HEK293 (cell line): Measurements from ENCODE around the gene SCYGR1.

Experiments
- CTCF ChIA-PET: fragments of 350-600 bp; formaldehyde crosslinking; extraction: SDS; loops from one replicate; lab custom pipeline; 2021; ENCODE audit warnings: antibody characterized with exemption; lab: Yijun Ruan, JAX
- POLR2A ChIA-PET: fragments of 300-600 bp; formaldehyde crosslinking; extraction: SDS; loops from one replicate; lab custom pipeline; 2020; ENCODE audit warnings: antibody characterized with exemption, inconsistent platforms; lab: Yijun Ruan, JAX
- H3K27ac ChIP-seq: fragments of 200-500 bp; sonication (Bioruptor generic); 2 replicates; pipeline ENCODE4 v1.5.1; 2014; ENCODE audit warnings: low read depth, low read length, control low read depth, inconsistent platforms; ENCODE audit errors: extremely low read depth
- H3K36me3 ChIP-seq, 2 experiments: fragments of 200-500 bp in 1 of 2; sonication (Bioruptor generic) in 1 of 2; 1 replicate in 1 of 2; 2 replicates in 1 of 2; pipeline ENCODE4 v1.5.1; 2014 to 2017; ENCODE audit warnings: inconsistent platforms in 2 of 2, low read length in 2 of 2; ENCODE audit not compliant: control insufficient read depth in 2 of 2, insufficient read depth in 1 of 2
- H3K4me1 ChIP-seq: fragments of 200-500 bp; sonication (Bioruptor generic); 2 replicates; pipeline ENCODE4 v1.5.1; 2014; ENCODE audit warnings: mild to moderate bottlenecking, low read length, inconsistent platforms; ENCODE audit not compliant: control insufficient read depth, insufficient read depth
- H3K4me3 ChIP-seq: 2 replicates; pipeline ENCODE4 v1.5.1; 2011; ENCODE audit warnings: low read depth, mild to moderate bottlenecking, control low read depth, low read length, moderate library complexity
- H3K9me3 ChIP-seq: fragments of 200-500 bp; sonication (Bioruptor generic); 2 replicates; pipeline ENCODE4 v1.5.1; 2014; ENCODE audit warnings: low read depth, low read length, inconsistent platforms; ENCODE audit not compliant: control insufficient read depth, insufficient read depth
- CTCF ChIP-seq: fragments of 450-650 bp; formaldehyde crosslinking; IDR thresholded peaks from 2 replicates; pipeline ENCODE4 v1.5.1; 2016; ENCODE audit warnings: missing biosample characterization, missing genetic modification characterization
- IKZF3 ChIP-seq: fragments of 450-650 bp; IDR thresholded peaks from 2 replicates; pipeline ENCODE4 v1.5.0; 2018; ENCODE audit warnings: missing biosample characterization, mild to moderate bottlenecking, missing genetic modification characterization, moderate library complexity
- KLF1 ChIP-seq: fragments of 450-650 bp; formaldehyde crosslinking; IDR thresholded peaks from 2 replicates; pipeline ENCODE4 v1.5.1; 2016; ENCODE audit warnings: missing biosample characterization, missing genetic modification characterization
- OVOL3 ChIP-seq: fragments of 450-650 bp; formaldehyde crosslinking; IDR thresholded peaks from 2 replicates; pipeline ENCODE4 v1.5.1; 2016; ENCODE audit warnings: missing biosample characterization, missing genetic modification characterization
- ZBTB1 ChIP-seq: fragments of 450-650 bp; formaldehyde crosslinking; IDR thresholded peaks from 2 replicates; pipeline ENCODE4 v1.5.1; 2016; ENCODE audit warnings: missing biosample characterization, missing genetic modification characterization
- ZBTB17 ChIP-seq: fragments of 450-650 bp; formaldehyde crosslinking; IDR thresholded peaks from 2 replicates; pipeline ENCODE4 v1.5.1; 2016; ENCODE audit warnings: missing biosample characterization, missing genetic modification characterization
- ZFP37 ChIP-seq: fragments of 450-650 bp; formaldehyde crosslinking; IDR thresholded peaks from 2 replicates; pipeline ENCODE4 v1.5.1; 2016; ENCODE audit warnings: missing biosample characterization, missing genetic modification characterization
- ZNF114 ChIP-seq: fragments of 450-650 bp; formaldehyde crosslinking; IDR thresholded peaks from 2 replicates; pipeline ENCODE4 v1.5.0; 2017; ENCODE audit warnings: missing biosample characterization, missing genetic modification characterization
- ZNF138 ChIP-seq: fragments of 450-650 bp; formaldehyde crosslinking; IDR thresholded peaks from 2 replicates; pipeline ENCODE4 v1.5.1; 2016; ENCODE audit warnings: missing biosample characterization, missing genetic modification characterization, borderline replicate concordance
- ZNF16 ChIP-seq: fragments of 450-650 bp; formaldehyde crosslinking; IDR thresholded peaks from 2 replicates; pipeline ENCODE4 v1.5.1; 2016; ENCODE audit warnings: low read depth, missing biosample characterization, missing genetic modification characterization
- ZNF2 ChIP-seq: fragments of 450-650 bp; formaldehyde crosslinking; IDR thresholded peaks from 2 replicates; pipeline ENCODE4 v1.5.1; 2016; ENCODE audit warnings: missing biosample characterization, missing genetic modification characterization
- ZNF302 ChIP-seq: fragments of 450-650 bp; formaldehyde crosslinking; IDR thresholded peaks from 2 replicates; pipeline ENCODE4 v1.5.1; 2016; ENCODE audit warnings: missing biosample characterization, missing genetic modification characterization, low read depth
- ZNF350 ChIP-seq: fragments of 450-650 bp; formaldehyde crosslinking; IDR thresholded peaks from 2 replicates; pipeline ENCODE4 v1.5.0; 2017; ENCODE audit warnings: missing biosample characterization, mild to moderate bottlenecking, missing genetic modification characterization
- ZNF449 ChIP-seq: fragments of 450-650 bp; formaldehyde crosslinking; IDR thresholded peaks from 2 replicates; pipeline ENCODE4 v1.5.1; 2017; ENCODE audit warnings: missing biosample characterization, mild to moderate bottlenecking, missing genetic modification characterization, moderate library complexity
- ZNF501 ChIP-seq: fragments of 450-650 bp; formaldehyde crosslinking; IDR thresholded peaks from 2 replicates; pipeline ENCODE4 v1.5.1; 2016; ENCODE audit warnings: missing biosample characterization, missing genetic modification characterization
- ZNF530 ChIP-seq: fragments of 450-650 bp; formaldehyde crosslinking; IDR thresholded peaks from 2 replicates; pipeline ENCODE4 v1.5.1; 2016; ENCODE audit warnings: low read depth, missing biosample characterization, missing genetic modification characterization
- ZNF623 ChIP-seq: fragments of 450-650 bp; formaldehyde crosslinking; IDR thresholded peaks from 2 replicates; pipeline ENCODE4 v1.5.1; 2016; ENCODE audit warnings: missing biosample characterization, missing genetic modification characterization
- ZNF629 ChIP-seq: fragments of 450-650 bp; formaldehyde crosslinking; IDR thresholded peaks from 2 replicates; pipeline ENCODE4 v1.5.1; 2017; ENCODE audit warnings: missing biosample characterization, missing genetic modification characterization
- ZNF658 ChIP-seq: fragments of 450-650 bp; formaldehyde crosslinking; IDR thresholded peaks from 2 replicates; pipeline ENCODE4; 2016; ENCODE audit warnings: missing biosample characterization, missing genetic modification characterization
- ZNF660 ChIP-seq: fragments of 450-650 bp; IDR thresholded peaks from 2 replicates; pipeline ENCODE4 v1.5.1; 2018; ENCODE audit warnings: missing biosample characterization, mild to moderate bottlenecking, missing genetic modification characterization
- ZNF664 ChIP-seq: fragments of 450-650 bp; formaldehyde crosslinking; IDR thresholded peaks from 2 replicates; pipeline ENCODE4 v1.5.1; 2016; ENCODE audit warnings: missing biosample characterization, missing genetic modification characterization
- ZNF670 ChIP-seq: fragments of 450-650 bp; formaldehyde crosslinking; IDR thresholded peaks from 2 replicates; pipeline ENCODE4 v1.5.1; 2016; ENCODE audit warnings: missing biosample characterization, missing genetic modification characterization, low read depth
- ZNF704 ChIP-seq: fragments of 450-650 bp; formaldehyde crosslinking; IDR thresholded peaks from 2 replicates; pipeline ENCODE4 v1.5.1; 2016; ENCODE audit warnings: missing biosample characterization, missing genetic modification characterization
- ZNF777 ChIP-seq: fragments of 450-650 bp; formaldehyde crosslinking; IDR thresholded peaks from 2 replicates; pipeline ENCODE4 v1.5.1; 2017; ENCODE audit warnings: missing biosample characterization, missing genetic modification characterization, borderline replicate concordance
- ZNF785 ChIP-seq: fragments of 450-650 bp; formaldehyde crosslinking; IDR thresholded peaks from 2 replicates; pipeline ENCODE4 v1.5.1; 2016; ENCODE audit warnings: missing biosample characterization, missing genetic modification characterization
- ZNF792 ChIP-seq: fragments of 450-650 bp; formaldehyde crosslinking; IDR thresholded peaks from 2 replicates; pipeline ENCODE4 v1.5.1; 2016; ENCODE audit warnings: missing biosample characterization, missing genetic modification characterization
- TF ChIP-seq, protein P1 (sequence below): fragments of 450-650 bp; formaldehyde crosslinking; IDR thresholded peaks from 2 replicates; pipeline ENCODE4 v1.5.1; 2016; ENCODE audit warnings: missing biosample characterization, missing genetic modification characterization

The SCYGR1 gene

DNA sequence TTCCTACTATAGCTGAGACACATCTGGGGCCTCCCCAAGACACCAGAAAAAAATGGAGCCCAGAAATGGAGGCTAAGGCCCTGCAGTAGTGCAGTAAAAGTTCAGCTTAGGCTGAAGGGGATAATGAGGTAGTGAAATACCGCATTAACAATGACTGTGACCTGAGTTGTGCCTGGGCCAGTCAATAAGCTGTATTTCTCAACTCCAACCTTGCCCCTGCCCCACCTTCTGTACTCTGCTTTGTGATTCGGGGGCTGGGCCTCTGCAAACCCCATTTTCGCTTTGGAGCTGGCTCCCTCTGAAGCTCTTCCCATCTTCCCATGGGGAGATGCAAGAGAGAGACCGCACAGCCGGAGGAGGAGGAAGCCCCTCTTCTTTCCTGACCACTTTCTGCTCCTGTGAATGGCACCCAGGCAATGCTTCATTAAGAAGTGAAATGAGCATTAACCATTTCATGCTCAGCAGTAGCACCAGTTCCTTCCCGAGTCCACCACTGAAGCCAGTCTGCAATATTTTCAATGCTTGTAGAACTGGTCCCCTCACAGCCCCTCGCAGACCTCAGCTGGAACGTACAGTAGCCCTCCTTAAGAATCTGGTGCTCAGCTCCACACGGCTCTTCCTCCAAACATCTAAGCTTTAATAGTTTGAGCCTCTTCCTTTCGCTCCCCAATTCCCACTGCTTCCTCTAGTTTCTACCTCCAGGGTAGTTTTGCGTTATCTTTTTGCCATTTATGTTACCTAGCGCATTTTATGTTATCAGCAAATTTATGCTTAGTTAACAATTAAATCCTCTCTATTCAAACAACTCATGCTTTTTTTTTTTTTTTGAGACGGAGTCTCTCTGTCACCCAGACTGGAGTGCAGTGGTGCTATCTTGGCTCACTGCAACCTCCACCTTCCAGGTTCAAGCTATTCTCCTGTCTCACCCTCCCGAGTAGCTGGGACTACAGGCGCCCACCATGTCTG, 32.6 kb upstream of the SCYGR1 start:
- POLR2A ChIA-PET: interaction anchor here (0.6 kb wide), 1 partner anchor 19 kb away, joined by 4 read pairs; no protein-coding TSS in a partner anchor
- CTCF ChIA-PET: interaction anchor here (0.6 kb wide), 2 partner anchors 14 to 237 kb away, joined by 3 read pairs; no protein-coding TSS in a partner anchor
- Histone ChIP-seq H3K4me1 (no peaks in the 10 kb centered on the region), H3K4me3 (no peak overlapping the region), H3K9me3 (no peaks in the 10 kb centered on the region), H3K27ac (no peak overlapping the region), H3K36me3 (no peaks in the 10 kb centered on the region)
- TF ChIP-seq ZNF350: no peak
- TF ChIP-seq ZBTB17 (tag by site-specific recombination): no peak
- no peak for TF ChIP-seq ZNF664 (tag by site-specific recombination)
- TF ChIP-seq ZNF658: no peak
- no peak for TF ChIP-seq ZNF629
- no peak for TF ChIP-seq ZNF449 (tag by site-specific recombination)
- no peak for TF ChIP-seq ZNF16 (tag by site-specific recombination)
- no peak for TF ChIP-seq ZNF670 (tag by site-specific recombination)
- TF ChIP-seq, protein P1, sequence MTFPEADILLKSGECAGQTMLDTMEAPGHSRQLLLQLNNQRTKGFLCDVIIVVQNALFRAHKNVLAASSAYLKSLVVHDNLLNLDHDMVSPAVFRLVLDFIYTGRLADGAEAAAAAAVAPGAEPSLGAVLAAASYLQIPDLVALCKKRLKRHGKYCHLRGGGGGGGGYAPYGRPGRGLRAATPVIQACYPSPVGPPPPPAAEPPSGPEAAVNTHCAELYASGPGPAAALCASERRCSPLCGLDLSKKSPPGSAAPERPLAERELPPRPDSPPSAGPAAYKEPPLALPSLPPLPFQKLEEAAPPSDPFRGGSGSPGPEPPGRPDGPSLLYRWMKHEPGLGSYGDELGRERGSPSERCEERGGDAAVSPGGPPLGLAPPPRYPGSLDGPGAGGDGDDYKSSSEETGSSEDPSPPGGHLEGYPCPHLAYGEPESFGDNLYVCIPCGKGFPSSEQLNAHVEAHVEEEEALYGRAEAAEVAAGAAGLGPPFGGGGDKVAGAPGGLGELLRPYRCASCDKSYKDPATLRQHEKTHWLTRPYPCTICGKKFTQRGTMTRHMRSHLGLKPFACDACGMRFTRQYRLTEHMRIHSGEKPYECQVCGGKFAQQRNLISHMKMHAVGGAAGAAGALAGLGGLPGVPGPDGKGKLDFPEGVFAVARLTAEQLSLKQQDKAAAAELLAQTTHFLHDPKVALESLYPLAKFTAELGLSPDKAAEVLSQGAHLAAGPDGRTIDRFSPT (tag by site-specific recombination): no peak
- TF ChIP-seq ZFP37: no peak
- no peak for TF ChIP-seq ZNF2 (tag by site-specific recombination)
- TF ChIP-seq ZNF704 (tag by site-specific recombination): no peak
- TF ChIP-seq ZBTB1 (tag by site-specific recombination): no peak
- TF ChIP-seq KLF1 (tag by site-specific recombination): no peak
- no peak for TF ChIP-seq ZNF660 (tag by site-specific recombination)

GRCh38 chr2:227416701-227417100, 29.0 kb upstream of the SCYGR1 start:
- H3K9me3 ChIP-seq: no peaks in the 10 kb centered on the region
- H3K36me3 ChIP-seq: no peaks in the 10 kb centered on the region
- CTCF ChIA-PET: interaction anchor here (1.7 kb wide), 1 partner anchor 11 kb away, joined by 7 read pairs; no protein-coding TSS in a partner anchor
- no peak overlapping the region for H3K4me3 ChIP-seq
- no peaks in the 10 kb centered on the region for H3K4me1 ChIP-seq
- POLR2A ChIA-PET: no interaction called here
- no peak overlapping the region for H3K27ac ChIP-seq
- TF ChIP-seq ZNF777 (tag by site-specific recombination) (no peak), OVOL3 (tag by site-specific recombination) (no peak), ZNF501 (no peak), ZNF792 (no peak), ZNF114 (tag by site-specific recombination) (no peak), ZNF302 (tag by site-specific recombination) (no peak), ZNF623 (tag by site-specific recombination) (no peak), ZNF785 (tag by site-specific recombination) (no peak), IKZF3 (tag by site-specific recombination) (no peak), ZNF530 (tag by site-specific recombination) (no peak), CTCF (tag by site-specific recombination) (no peak), ZNF138 (no peak)
